HS-5 (cell line): ENCODE results near the gene DLG5.
A peak's percentile ranks its signal among the peaks of the same experiment; 100 is the strongest.

ENCODE experiments used
- DNase-seq: peaks from one replicate; pipeline ENCODE4 v3.0.0-alpha.2; 2012; ENCODE audit warnings: low read depth

The DLG5 gene

GRCh38 chr10:77867124-77867719, 59.3 kb downstream of the DLG5 start:
- no peak for DNase-seq

- DNase-seq, result no peak
Observed at GRCh38 chr10:77866598-77866997, 60.0 kb downstream of the DLG5 start.

GRCh38 chr10:77865580-77866324, 60.8 kb downstream of the DLG5 start:
- no peak for DNase-seq

- DNase-seq, result no peak
Observed at GRCh38 chr10:77864151-77864851, 62.3 kb downstream of the DLG5 start.

GRCh38 chr10:77863446-77863845, 63.1 kb downstream of the DLG5 start:
- DNase-seq, result no peak

GRCh38 chr10:77862595-77862994, 64.0 kb downstream of the DLG5 start:
- no peak for DNase-seq

GRCh38 chr10:77861366-77861765, 65.2 kb downstream of the DLG5 start:
- no peak for DNase-seq

- DNase-seq, result no peak
Observed at GRCh38 chr10:77859865-77860282, 66.7 kb downstream of the DLG5 start.

GRCh38 chr10:77859200-77859864, 67.2 kb downstream of the DLG5 start:
- no peak for DNase-seq

GRCh38 chr10:77857272-77857671, 69.3 kb downstream of the DLG5 start:
- DNase-seq, result no peak

- no peak for DNase-seq
Observed at GRCh38 chr10:77856566-77856965, 70.0 kb downstream of the DLG5 start.

GRCh38 chr10:77855404-77856155, 71.0 kb downstream of the DLG5 start:
- no peak for DNase-seq

GRCh38 chr10:77854115-77854514, 72.4 kb downstream of the DLG5 start:
- DNase-seq, result no peak

- DNase-seq, result no peak
Observed at GRCh38 chr10:77853256-77853655, 73.3 kb downstream of the DLG5 start.

GRCh38 chr10:77850620-77851231, 75.8 kb downstream of the DLG5 start:
- no peak for DNase-seq

GRCh38 chr10:77849039-77849664, 77.4 kb downstream of the DLG5 start:
- DNase-seq, result no peak

- DNase-seq, result peak; percentile 34
Observed at GRCh38 chr10:77846718-77847311, 79.7 kb downstream of the DLG5 start.

- DNase-seq, result no peak
Observed at GRCh38 chr10:77845451-77845850, 81.1 kb downstream of the DLG5 start.

- peak; percentile 72 for DNase-seq
Observed at GRCh38 chr10:77844713-77845445, 81.7 kb downstream of the DLG5 start.

- DNase-seq, result no peak
Observed at GRCh38 chr10:77844177-77844576, 82.4 kb downstream of the DLG5 start.
